Retinal pigment epithelial cell (primary cell): ENCODE measurements around the gene MYMK.

Source experiments
- DNase-seq: peaks from one replicate; pipeline ENCODE4 v3.0.0-alpha.2; 2010; ENCODE audit warnings: low read depth
- H3K4me3 ChIP-seq: 2 replicates; pipeline ENCODE4 v1.5.1; 2011; ENCODE audit warnings: mild to moderate bottlenecking, low read length, control low read depth, moderate library complexity
- CTCF ChIP-seq: conservative IDR thresholded peaks from 2 replicates; pipeline ENCODE4 v1.5.1; 2011; ENCODE audit warnings: low read depth, low read length, control low read depth, inconsistent platforms

Gene MYMK

GRCh38 chr9:133535306-133535877 is 10.6 kb upstream of the MYMK start:
- H3K4me3 ChIP-seq = no peak overlapping the region
- no peak for TF ChIP-seq CTCF
- no peak for DNase-seq

DNA sequence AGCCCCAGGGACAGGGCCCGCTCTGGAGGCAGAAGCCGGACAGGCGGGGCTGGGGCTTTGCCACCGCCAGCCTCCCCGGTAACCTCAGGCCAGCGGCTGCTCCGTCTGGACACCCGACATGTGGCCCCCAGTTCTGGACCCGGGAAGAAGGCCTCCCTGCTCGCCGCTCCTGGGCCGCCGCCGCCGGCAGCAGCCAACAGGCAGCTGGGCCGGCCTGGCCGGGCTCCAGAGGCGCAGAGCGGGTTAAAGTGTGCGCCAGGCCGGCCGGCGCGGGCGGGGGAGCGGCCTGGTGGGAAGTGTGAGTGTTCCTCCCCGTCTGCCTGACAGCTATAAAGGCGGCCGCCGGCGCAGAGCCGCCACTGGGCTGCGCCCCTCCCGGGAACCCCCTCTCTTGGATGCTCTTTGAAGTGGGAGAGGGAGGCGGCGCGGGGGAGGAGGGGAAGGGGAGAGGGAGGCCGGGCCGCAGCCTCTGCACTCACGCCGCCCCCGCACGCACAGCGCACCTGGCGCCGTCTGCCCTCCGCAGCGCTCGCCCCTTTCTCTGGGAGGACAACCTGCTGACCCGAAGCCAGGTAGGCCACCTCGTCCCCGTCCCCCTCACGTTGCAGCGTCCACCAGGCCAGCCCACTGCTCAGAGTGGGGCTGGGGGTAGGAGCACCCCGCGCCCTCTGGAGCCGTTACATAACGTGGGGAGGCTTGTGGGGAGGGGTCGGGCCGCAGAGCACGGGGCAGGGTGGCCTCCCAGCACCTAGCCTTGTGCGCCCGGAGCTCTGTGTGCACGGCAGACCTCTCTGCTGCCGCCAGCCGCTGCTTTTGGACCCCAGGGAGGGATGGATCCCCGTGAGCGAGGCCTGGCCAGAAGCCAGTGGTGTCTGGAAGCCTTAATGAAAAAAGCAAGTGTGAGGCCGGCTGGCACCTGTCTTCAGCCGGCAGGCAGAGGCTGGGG is 9.9 kb upstream of the MYMK start, which contains the start of gene ADAMTSL2:
Gene ADAMTSL2 (plus strand): TSS at position 359 of the 946 bp plus-strand sequence. CDS start 2,009 bp downstream, outside the sequence.
- no peak for DNase-seq
- no peak for TF ChIP-seq CTCF
- peak within 1 kb of the TSS; percentile 21 for H3K4me3 ChIP-seq

- no peak for TF ChIP-seq CTCF
- no peak overlapping the region for H3K4me3 ChIP-seq
- no peak for DNase-seq
These were observed 9.1 kb upstream of the MYMK start for GRCh38 chr9:133533857-133534256.

DNA sequence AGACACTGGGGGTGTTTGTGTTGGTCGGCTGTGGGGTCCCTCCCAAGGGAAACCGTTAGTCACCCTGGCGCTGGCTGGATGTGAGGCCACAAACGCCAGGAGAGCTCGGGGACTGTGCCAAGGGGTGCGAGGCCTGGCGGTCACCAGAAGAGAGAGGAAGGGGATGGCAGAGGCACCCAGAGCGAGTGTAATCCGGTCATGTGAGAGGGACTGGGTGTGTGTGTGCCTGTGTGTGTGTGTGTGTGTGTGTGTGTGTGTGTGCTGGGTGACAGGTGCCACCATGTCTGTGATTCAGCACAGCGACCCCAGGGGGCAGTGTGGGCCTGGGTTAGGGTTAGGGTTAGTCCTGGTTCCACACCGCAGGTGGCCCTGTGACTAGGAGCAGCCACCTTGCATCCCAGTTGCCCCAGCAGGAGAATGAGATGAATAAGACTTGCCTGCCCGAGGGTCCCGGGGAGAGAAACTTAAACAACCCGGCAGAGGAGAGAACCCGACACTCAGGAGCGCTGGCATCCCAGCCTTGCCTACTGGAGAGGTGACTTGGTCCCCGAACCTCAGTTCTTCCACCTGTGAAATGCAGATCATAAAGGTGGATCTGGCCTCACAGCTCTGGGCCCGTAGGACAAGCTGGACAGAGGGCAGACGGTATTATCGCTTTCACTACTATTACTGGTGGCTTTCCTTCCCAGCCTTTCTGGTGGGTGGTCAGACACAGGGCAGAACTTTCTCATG is 8.3 kb upstream of the MYMK start:
- no peak overlapping the region for H3K4me3 ChIP-seq
- peak; percentile 67 for TF ChIP-seq CTCF
- DNase-seq = peak; percentile 34

DNA sequence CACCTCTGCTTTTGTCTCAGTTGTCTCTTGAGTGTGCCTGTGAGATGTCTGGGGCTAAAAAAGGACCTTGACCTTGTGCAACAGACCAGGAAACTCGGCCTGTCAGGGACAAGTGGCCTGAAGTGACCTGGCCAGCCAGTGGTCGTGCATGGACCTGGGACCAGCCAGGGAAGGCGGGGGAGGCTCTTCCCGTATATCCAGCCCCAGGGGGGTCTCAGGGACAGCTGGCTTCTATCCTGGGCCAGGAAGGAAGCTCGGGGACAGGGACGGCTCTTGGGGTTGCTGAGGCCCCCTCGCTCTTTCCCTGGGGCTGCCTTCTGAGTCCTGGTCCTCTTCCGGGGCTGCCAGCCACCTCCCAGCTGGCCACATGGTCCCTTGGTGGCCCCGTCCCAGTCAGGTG is 6.5 kb upstream of the MYMK start:
- DNase-seq = no peak
- no peak overlapping the region for H3K4me3 ChIP-seq
- no peak for TF ChIP-seq CTCF

GRCh38 chr9:133529874-133530273 is 5.1 kb upstream of the MYMK start:
- no peak for TF ChIP-seq CTCF
- DNase-seq = no peak
- no peak overlapping the region for H3K4me3 ChIP-seq
